Sciatic nerve (tissue), 2 donors: Measurements from ENCODE around the gene CYTH2. TPM values are rescaled to one million over a fixed set of nuclear protein-coding genes. Genes with fewer than 3 reads are reported as not detected.

Experiments
- ATAC-seq: fragments of 200-7000 bp; cut with Tn5 transposase; one replicate; pipeline ENCODE4 v1.9.1; 2020; ENCODE audit warnings: mild to moderate bottlenecking, moderate library complexity
- DNase-seq: peaks from one replicate; pipeline ENCODE4 v3.0.0-alpha.2; 2020; ENCODE audit warnings: low spot score
- intact Hi-C: fragments of 100-400 bp; cut with DNase I; formaldehyde crosslinking; loops from one replicate; pipeline ENCODE4 v1.14.2; 2022
- total RNA-seq: library from RNA; stranded (reverse); fragmentation: NEBNext Ultra II Directional; extraction: Animal tissue kit (Norgen Biotek cat#: 25700); gene quantifications from one replicate; pipeline ENCODE4 v1.2.1, GENCODE V29; 2021
- donor health status: DM: no; HTN: no; CAD: no.
- donor health status: DM: no; HTN: no; CAD: no.

The CYTH2 gene
- total RNA-seq, 1 donor from 2014 or later = 62.7 TPM

DNA sequence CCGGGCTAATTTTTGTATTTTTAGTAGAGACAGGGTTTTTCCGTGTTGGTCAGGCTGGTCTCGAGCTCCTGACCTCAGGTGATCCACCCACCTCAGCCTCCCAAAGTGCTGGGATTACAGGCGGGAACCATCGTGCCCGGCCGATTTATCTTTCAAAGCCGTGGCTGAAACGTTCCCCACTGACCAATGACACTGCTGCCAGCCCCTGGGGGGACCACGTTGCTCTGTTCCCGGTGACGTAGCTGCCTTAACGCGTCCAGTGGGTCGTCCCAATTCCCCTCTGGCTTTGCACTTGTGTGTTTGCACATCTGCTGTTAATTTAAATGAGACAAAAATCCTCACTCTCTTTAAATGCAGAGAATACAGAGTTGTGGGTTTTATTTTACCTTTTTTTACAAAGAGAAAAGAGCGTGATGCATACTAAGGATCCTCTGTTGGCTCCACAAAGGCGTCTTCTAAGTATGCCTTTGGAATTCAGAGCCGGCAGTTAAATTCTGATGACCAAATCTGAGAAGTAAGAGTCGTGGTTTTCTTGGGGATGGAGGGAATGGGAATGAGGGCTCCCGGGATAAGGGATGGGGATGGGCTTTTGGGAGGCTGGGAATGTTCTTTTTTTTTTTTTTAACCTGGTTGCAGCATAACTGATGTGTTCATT is 61.0 kb downstream of the CYTH2 start:
- DNase-seq (no peak), ATAC-seq (no peak)
- intact Hi-C loops = no loop called here

DNA sequence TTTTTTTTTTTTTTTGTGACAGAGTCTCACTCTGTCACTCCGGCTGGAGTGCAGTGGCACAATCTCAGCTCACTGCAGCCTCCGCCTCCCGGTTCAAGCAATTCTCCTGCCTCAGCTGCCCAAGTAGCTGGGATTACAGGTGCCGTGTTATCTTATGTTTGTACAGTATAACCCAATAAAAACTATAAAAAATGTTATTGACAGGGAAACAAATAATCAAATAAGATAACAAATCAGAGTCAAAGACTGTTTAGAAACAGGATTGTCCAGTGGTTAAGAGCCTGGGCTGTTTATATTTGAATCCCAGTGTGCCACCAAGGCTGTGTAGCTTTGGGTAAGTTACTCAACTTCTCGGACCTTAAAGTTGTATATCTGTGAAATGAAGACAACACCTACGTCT is 61.6 kb downstream of the CYTH2 start:
- no peak for DNase-seq
- intact Hi-C loops = no loop called here
- ATAC-seq = no peak

Other genes with a start within 250 kb of the CYTH2 start
- gene CARD8, start 213.5 kb upstream of the CYTH2 start, total RNA-seq = 82.8 TPM
- 1.1 TPM for gene ZNF114, start 199.3 kb upstream of the CYTH2 start, total RNA-seq
- 119 TPM for gene EMP3, start 143.8 kb upstream of the CYTH2 start, total RNA-seq
- gene TMEM143, start 105.4 kb upstream of the CYTH2 start, total RNA-seq = 11.2 TPM
- not detected for gene SYNGR4, start 105.0 kb upstream of the CYTH2 start, total RNA-seq
- 104 TPM for gene KDELR1, start 77.8 kb upstream of the CYTH2 start, total RNA-seq
- 1.1 TPM for gene GRIN2D, start 75.7 kb upstream of the CYTH2 start, total RNA-seq
- gene GRWD1, start 23.4 kb upstream of the CYTH2 start, total RNA-seq = 23.4 TPM
- gene KCNJ14, start 13.8 kb upstream of the CYTH2 start, total RNA-seq = 0.71 TPM
- gene LMTK3, start 42.5 kb downstream of the CYTH2 start, total RNA-seq = 0.76 TPM
- not detected for gene SULT2B1, start 82.8 kb downstream of the CYTH2 start, total RNA-seq
- not detected for gene SPACA4, start 137.4 kb downstream of the CYTH2 start, total RNA-seq
- not detected for gene FAM83E, start 145.7 kb downstream of the CYTH2 start, total RNA-seq
- gene RPL18, start 149.8 kb downstream of the CYTH2 start, total RNA-seq = 789 TPM
- gene SPHK2, start 150.1 kb downstream of the CYTH2 start, total RNA-seq = 21.5 TPM
- 13.7 TPM for gene DBP, start 168.0 kb downstream of the CYTH2 start, total RNA-seq
- 10.5 TPM for gene CA11, start 176.8 kb downstream of the CYTH2 start, total RNA-seq
- 1.4 TPM for gene NTN5, start 203.6 kb downstream of the CYTH2 start, total RNA-seq
- not detected for gene FUT2, start 226.6 kb downstream of the CYTH2 start, total RNA-seq